GM18507 (cell line): ENCODE results near the gene SLC52A3.
A peak's percentile ranks its signal among the peaks of the same experiment; 100 is the strongest.

Experiments
- DNase-seq: peaks from one replicate; pipeline ENCODE4 v3.0.0; 2011; ENCODE audit warnings: low read depth; ENCODE audit not compliant: insufficient read length; ENCODE audit errors: extremely low spot score
- FAIRE-seq: peaks from 2 replicates; lab custom pipeline; 2011; peaks lifted over from hg19 to GRCh38; lab: Jason Lieb, UNC

SLC52A3 gene

DNA sequence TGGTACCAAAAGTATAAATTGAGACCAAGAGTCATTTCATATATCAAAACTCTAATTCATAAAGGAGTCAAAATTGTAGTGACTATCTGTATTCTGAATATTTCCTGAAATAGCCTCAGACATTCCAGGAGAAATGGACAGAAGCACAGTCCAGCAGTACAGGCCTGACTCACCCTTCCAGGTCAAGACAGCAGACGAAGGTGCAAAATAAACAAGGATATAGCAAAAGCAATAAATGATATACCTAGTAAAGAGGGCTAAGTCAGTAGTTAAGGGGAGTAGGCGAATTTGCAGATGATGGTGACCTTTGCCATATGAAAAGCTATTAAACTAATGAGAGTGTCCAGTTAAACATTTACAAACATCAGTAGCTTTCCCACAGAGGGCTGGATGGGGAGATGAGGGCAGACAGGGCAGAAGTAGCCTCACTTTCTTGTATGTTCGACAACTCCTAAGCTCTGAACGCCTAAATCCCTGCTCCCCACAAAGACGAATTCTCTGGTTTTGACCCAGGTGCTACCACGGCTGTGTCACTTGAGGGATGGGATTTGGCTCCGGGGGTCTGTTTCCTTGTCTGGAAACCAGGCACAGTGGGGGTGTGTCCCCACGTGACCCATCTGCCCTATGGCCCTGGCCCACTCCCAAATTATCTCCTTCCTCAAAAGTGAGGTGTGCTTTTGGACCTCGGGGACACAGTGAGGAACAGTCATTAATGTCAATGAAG is 3.6 kb upstream of the SLC52A3 start:
- FAIRE-seq = no peak
- DNase-seq = no peak

DNA sequence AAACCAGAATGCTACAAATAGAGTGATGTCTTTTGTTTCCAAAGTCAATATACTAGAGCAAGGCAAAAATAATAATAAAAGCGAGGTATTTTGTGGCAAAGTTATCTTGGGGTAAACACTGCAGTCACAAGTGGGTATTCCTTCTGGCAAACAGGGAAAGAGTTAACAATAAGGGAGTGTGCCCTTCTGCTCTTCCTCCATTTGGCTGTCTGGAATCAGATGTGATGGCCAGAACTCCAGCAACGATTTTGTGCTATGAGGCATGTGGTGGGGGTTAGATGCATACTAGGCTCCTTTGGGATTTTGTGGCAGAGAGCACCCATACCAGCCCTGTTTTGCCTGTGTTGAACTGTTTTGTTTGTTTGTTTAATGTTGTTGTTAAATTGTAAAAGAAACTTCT is 2.4 kb upstream of the SLC52A3 start:
- DNase-seq = no peak
- no peak for FAIRE-seq

DNA sequence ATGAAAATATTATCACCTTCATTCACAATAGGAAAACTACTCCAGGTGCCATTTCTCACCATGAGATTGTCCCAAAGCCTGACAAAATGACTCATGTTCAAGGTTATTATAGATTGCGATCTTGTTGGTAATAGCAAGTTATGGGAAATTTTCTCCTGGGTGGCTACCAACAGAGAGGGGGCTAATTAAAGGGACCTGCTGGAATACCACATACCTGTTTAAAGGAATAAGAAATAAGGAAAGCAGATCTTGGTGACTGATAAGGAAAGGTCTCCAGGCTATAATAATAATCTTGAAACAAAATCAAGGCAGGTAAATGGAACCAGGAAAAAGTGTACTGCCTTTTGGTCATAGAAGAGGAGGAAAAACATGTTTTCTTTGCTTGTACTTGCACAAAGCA is 1.4 kb downstream of the SLC52A3 start:
- FAIRE-seq (no peak), DNase-seq (no peak)

DNA sequence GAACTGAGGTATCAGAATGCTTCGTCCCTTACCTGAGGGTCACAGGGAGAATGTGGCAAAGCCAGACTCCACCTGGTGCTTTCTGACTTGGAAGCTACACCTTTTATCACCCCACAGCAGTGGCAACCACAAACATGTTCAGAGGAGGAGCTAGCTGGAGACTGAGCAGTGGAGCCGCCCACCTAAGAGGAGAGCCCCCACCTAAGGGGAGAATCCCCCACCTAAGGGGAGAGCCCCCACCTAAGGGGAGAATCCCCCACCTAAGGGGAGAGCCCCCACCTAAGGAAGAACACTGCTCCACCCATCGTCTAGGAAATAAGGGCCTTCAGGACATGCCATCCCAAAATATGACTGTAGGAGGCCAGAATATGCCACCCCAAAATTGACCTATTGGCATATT is 4.0 kb downstream of the SLC52A3 start:
- no peak for FAIRE-seq
- DNase-seq = no peak

DNA sequence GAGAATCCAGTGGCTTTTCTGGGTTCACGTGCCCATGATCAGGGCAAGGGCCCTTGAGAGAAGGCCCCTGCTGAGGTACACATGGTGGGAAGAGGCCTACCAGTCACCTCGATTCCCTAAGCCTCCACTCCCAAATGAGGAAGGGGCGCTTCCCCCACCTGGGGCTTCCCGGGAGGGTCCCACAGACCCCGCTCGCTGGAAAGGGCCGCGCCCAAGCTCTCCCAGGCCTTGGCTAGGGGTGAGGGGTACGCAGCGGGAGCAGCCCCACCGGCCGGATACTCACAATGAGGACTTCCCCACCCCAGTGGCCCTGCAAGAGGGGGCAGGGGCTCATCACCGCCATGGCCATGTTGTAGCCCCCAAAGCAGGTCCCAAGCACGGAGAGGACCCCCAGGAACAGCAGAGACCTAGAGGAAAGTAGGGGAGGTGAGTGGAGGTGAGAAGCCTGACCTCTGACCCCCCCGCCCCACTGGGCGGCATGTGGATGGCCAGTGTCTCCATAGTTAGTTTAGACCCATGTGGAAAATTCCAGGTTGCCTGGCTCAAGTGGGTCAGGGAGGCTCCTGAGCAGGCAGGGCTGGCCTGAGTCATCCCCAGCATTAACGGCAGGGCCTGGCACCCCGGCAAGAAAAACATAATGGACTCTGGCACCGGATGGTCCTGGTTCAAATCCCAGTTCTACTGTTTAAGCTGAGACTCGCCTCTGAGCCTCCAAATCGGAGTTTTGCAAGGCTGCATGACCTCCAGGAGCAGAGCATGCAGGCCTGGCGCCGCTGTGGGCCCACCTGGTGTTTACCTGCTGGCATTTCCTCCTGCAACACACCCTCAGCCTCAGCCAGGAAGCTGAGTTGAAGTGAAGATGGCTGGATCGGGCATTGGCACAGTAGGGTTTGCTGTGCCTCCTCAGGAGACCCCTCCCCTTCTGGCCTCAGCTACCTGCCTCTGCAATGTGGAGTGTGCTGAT is 6.6 kb downstream of the SLC52A3 start:
- FAIRE-seq (no peak), DNase-seq (no peak)

DNA sequence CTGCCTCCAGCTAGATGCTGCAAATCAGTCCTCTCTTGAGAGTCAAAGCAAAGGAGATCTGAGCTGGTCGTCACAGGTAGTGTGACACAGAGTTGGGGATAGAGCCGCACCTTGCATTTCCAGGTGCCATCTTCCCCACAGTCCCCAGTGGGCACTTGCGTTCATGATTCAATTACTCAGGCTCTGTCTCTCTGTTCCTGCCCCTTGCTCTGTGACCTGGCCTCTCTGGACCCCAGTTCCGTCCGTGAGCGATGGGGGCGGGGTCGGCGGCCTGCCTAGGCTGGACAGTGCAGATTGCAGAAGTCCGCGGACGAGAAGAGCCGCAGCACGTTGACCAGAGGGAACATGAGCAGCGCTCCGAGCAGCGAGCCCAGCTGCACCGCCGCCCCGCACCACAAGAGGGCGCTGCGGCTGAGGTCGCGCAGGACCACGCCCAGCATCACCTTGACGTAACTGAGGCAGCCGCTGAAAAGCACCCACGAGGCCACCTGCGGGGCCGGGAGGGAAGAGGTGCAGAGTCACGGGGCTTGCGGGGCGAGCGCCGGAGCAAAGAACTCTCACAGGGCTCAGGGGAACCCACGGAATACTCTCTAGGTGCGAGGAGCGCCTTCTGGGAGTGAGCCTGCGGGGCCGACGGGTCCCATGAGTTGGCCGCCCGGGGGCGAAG is 7.4 kb downstream of the SLC52A3 start:
- DNase-seq (peak; percentile 51), FAIRE-seq (peak; percentile 46)

DNA sequence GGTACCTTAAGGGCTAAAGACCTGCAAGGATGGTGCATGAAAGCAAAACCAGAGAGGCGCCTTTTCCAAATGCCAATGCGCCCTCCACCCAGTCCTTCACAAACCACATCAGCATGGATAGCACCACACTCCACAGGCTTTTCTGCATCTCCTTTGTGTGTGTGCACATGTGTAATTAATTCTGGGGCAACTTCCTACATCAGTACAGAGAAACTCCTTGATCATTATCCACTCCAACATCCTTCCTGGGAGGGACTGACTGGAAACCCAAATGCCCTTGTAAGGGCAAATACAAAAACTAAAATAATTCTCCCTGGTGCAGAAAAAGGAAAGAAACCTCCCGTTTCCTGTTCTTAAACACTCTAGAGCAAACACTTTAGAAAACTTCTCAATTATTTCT is 10.8 kb downstream of the SLC52A3 start:
- FAIRE-seq (no peak), DNase-seq (no peak)

DNA sequence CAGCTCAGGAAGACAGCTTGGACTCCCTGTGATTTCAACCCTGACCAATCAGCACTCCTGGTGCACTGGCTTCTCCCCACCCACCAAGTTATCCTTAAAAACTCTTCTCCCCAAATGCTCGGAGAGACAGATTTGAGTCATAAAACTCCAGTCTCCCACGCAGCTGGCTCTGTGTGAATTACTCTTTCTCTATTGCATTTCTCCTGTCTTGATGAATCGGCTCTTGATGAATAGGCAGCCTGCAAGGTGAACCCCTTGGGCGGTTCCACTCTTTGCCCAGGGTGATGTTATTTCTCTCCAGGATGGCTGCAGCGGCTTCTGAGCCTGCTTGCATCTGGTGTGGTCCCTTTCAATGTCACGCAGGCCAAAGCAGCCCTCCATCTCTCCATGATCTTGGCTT is 12.4 kb downstream of the SLC52A3 start:
- no peak for FAIRE-seq

DNA sequence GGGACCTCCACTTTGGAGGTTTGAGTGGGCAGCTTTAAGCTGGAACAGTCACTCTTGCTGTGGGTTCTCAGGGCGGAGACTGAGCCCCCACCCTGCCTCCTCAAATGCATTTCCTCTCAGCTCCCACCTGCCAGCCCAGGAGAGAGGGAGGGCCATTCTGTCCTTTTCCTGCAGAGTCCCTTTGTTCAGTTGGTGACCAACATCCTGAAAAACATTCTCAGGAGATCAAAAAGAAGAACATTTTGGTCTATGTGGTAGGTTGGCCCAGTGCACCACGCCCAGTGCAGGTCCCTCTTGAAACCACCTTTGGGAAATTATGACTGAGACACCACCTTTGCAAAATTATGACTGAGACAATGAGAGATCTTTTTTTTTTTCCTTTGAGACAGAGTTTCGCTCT is 13.4 kb downstream of the SLC52A3 start:
- DNase-seq (no peak), FAIRE-seq (no peak)

More for the DNA sequence above, 12.4 kb downstream of the SLC52A3 start:
- no peak for DNase-seq

DNA sequence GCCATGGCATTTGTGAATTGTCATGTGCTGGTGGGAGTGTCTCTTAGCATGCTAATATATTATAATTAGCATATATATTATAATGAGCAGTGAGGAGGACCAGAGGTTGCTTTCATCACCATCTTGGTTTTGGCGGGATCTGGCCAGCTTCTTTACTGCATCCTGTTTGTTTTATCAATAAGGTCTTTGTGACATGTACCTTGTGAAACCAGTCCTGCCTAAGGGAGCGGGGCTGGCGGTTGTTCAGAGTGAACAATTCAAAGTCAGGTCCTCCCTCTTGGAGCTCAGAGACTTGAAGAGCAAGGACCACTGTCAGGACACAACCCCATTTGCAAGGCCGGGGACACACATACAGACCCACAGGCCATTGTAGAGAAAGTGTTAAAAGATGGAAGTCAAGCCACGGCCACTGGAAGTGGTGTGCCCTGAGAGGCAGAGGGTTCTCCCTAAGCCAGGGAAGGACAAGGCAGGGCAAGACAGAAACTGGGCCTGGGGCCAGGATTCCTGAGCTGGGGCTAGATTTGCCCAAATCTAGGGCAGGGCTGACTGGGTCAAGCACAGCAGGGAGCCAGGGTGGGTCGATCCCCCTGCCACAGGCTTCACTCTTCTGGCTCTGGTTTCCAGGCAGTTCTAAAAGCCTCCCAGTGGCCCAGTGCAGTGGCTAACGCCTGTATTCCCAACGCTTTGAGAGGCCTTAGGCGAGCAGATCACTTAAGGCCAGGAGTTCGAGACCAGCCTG is 14.2 kb downstream of the SLC52A3 start:
- DNase-seq (no peak), FAIRE-seq (no peak)

DNA sequence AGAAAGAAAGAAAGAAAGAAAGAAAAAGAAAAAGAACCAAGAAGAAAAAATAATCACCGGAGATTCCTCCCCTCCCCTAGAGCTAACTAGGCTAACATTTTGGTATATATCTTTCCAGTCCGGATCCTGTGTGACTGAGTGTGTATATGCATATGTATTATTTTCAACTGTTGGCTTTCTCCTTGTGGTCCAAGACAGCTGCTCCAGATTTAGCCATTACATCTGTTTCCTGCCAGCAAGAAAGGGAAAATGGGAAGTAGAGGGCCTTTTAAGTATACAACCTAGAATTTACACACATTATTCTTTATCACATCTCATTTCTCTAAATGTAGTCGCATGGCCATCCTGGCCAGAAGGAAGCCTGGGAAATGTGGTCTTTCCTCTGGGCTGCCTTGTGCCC is 15.2 kb downstream of the SLC52A3 start:
- no peak for FAIRE-seq

DNA sequence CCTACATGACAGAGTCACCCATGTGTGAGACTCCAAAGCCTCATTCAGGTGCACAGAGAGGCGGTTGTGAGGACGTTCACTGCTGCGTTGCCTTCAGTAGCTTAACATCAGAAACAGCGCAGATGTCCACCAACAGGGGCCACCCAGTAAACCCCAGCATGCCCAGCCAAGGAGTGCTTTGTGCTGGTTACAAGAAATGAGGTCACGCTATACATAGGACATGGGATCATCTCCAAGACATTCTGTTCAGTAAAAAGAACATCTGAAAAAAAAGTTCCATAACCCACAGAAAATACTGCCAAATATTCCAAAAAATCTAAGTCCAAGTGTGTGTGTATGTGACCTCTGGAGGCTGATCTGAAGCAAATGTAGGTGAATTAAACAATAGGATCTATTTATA is 16.0 kb downstream of the SLC52A3 start:
- no peak for DNase-seq
- FAIRE-seq = no peak

More for the DNA sequence above, 15.2 kb downstream of the SLC52A3 start:
- no peak for DNase-seq

DNA sequence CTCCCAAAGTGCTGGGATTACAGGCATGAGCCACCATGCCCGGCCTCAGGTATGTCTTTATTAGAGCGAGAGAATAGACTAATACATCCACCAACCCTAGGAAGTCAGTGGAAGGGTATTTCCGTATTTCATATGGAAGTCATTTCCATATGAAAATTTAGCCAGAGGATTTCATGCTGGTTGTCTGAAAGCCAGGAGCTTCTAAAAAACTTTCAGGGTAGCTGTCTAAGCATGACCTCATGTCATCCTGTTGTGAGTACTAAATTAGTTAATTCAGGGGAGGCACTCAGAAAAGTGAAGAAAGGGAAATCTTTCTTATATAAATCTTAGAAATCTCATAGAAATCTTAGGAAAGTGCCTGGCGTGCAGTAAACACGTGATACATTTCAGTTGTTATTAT is 16.5 kb downstream of the SLC52A3 start:
- DNase-seq (no peak), FAIRE-seq (no peak)

DNA sequence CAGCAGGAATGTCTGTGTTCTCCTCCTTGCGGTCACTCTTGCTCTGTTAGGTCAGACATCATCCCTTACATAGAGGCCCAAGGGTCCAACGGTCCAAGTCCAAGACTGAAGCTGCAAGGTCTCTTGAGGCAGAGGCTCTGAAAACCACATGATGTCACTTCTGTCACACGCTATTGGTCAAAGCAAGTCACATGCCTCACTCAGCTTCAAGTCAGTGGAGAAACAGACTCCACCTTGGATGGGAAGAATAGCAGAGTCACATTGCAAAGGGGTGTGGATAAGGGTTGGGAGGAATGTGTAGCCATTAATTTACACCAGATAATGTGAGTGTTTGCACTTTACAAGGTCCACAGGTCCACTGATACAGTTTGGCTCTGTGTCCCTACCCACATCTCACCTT is 17.5 kb downstream of the SLC52A3 start:
- DNase-seq (no peak), FAIRE-seq (no peak)

DNA sequence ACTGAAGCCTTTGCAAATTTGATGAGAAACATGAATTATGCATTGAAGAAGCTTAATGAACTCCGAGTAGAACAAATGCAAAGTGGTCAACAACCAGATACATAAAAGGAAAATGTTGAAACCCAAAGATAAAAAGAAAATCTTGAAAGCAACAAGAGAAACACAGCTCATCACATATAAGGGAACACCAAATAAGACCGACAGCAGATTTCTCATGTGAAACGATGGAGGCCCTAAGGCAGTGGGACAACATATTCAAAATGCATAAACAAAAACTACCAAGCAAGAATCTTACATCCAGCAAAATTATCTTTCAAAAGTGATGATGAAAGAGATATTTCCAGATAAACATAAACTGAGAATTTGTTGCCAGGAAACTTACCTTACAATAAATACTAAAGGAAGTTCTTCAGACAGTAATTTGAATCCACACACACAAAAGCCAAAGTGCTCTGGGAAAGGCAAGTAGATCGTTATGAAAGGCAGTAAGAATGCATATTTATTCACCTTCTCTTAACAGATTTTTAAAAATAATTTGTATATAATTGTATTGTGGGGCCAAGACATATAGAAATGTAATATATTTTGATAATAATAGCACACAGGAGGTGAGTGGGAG is 22.5 kb downstream of the SLC52A3 start:
- FAIRE-seq = no peak

DNA sequence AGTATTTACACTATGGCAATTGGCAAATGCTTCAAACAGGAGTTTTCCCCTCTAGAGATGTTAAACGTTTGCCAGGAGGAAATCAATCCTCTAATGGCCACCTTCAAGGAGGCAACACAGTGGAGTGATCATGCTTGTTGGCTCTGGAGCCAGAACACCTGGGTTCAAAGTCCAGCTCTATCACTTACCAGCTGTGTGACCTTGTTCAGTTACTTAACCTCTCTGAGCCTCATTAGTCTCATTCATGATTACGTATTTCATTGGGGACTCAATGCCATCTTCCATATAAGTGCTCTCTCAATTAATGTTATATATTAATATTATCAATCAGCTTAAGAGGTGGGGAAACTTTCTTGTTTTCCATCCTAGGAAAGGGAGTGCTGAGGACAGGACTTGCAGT is 26.1 kb downstream of the SLC52A3 start:
- FAIRE-seq = no peak
- no peak for DNase-seq

More for the DNA sequence above, 22.5 kb downstream of the SLC52A3 start:
- DNase-seq = no peak

DNA sequence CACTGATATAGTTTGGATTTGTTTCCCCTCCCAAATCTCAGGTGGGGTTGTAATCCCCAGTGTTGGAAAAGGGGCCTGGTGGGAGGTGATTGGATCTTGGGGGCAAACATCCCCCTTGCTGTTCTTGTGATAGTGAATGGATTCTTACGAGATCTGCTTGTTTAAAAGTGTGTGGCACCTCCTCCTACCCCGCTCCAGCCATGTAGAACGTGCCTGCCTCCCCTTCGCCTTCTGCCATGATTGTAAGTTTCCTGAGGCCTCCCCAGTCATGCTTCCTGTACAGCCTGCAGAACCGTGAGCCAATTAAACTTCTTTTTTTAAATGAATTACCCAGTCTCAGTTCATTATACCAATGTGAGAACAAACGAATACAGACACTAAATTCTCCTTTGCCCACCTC is 26.7 kb downstream of the SLC52A3 start:
- FAIRE-seq = no peak
- no peak for DNase-seq

DNA sequence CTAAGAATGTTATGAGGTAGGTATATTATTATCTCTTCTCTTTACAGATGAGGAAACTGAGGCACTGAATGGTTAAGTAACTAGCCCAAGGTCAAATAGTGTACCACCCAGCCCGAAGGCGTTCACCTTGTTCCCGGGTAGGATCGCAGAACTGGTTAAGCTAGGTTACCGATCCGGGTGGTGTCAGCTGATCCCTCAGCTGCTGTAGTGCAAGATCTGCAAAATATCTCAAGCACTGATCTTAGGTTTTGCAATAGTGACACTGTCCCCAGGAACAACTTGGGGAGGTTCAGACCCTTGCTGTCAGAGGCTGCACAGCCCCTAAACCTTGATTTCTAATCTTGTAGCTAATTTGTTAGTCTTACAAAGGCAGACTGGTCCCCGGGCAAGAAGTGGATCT is 28.1 kb downstream of the SLC52A3 start:
- FAIRE-seq (no peak), DNase-seq (no peak)

DNA sequence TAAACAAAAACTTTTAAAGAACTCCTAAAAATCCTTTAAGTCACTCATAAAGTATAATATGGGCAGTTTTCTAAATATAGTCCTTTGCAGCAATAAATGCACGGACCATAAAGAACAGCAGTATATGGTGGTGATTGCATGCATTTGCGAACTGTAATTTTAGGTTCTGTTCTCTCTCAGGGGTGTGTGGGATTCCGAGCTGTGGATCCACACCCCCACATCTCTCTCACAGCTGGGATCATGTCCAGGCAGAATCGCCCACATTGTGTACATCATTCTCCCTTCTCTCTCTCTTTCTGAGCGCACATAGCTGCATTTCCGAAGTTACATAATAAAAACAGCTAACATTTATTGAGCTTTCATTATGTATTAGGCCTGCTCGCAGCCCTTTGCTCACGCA is 28.6 kb downstream of the SLC52A3 start:
- DNase-seq (no peak), FAIRE-seq (no peak)
